Fibroblast of skin of right quadriceps (primary cell): ENCODE measurements around the gene FAM185A.
"Not testable (repeated sequence)": the region's sequence is repeated elsewhere in the genome, so short reads cannot be mapped to it uniquely, and the experiment has no call there.

ENCODE experiments used
- DNase-seq: peaks from one replicate; pipeline ENCODE4 v3.0.0-alpha.2; 2013

Gene FAM185A

GRCh38 chr7:102748605-102749444 is at the start of gene FAM185A:
FAM185A (plus strand) TSS chr7:102748999; CDS start chr7:102749208, 209 bp downstream.
- peak; percentile 99 for DNase-seq

- peak; percentile 5 for DNase-seq
Observed at GRCh38 chr7:102713011-102713690, 35.6 kb upstream of the FAM185A start.

- DNase-seq, result not testable (repeated sequence)
Observed at GRCh38 chr7:102713691-102714080, 35.1 kb upstream of the FAM185A start.

- peak; percentile 5 for DNase-seq
Observed at GRCh38 chr7:102714774-102715522, 33.9 kb upstream of the FAM185A start.

GRCh38 chr7:102715718-102716117 is 33.1 kb upstream of the FAM185A start:
- not testable (repeated sequence) for DNase-seq

- DNase-seq, result peak; percentile 39
Observed at GRCh38 chr7:102718491-102718890, 30.3 kb upstream of the FAM185A start.

GRCh38 chr7:102726170-102726569 is 22.6 kb upstream of the FAM185A start:
- not testable (repeated sequence) for DNase-seq

GRCh38 chr7:102729670-102730069 is 19.1 kb upstream of the FAM185A start:
- DNase-seq, result not testable (repeated sequence)

GRCh38 chr7:102730431-102730830 is 18.4 kb upstream of the FAM185A start:
- not testable (repeated sequence) for DNase-seq

- DNase-seq, result not testable (repeated sequence)
Observed at GRCh38 chr7:102742002-102742771, 6.6 kb upstream of the FAM185A start.

GRCh38 chr7:102743861-102744260 is 4.9 kb upstream of the FAM185A start:
- not testable (repeated sequence) for DNase-seq

GRCh38 chr7:102745494-102746288 is 3.1 kb upstream of the FAM185A start:
- DNase-seq, result not testable (repeated sequence)

GRCh38 chr7:102749445-102749786 is 617 bp downstream of the FAM185A start:
- not testable (repeated sequence) for DNase-seq

GRCh38 chr7:102758227-102758626 is 9.4 kb downstream of the FAM185A start:
- not testable (repeated sequence) for DNase-seq

GRCh38 chr7:102759934-102760333 is 11.1 kb downstream of the FAM185A start:
- DNase-seq, result not testable (repeated sequence)

- not testable (repeated sequence) for DNase-seq
Observed at GRCh38 chr7:102761234-102761633, 12.4 kb downstream of the FAM185A start.

GRCh38 chr7:102763295-102763905 is 14.6 kb downstream of the FAM185A start:
- DNase-seq, result not testable (repeated sequence)

GRCh38 chr7:102769657-102770192 is 20.9 kb downstream of the FAM185A start:
- DNase-seq, result not testable (repeated sequence)

GRCh38 chr7:102770467-102770866 is 21.7 kb downstream of the FAM185A start:
- not testable (repeated sequence) for DNase-seq

- DNase-seq, result not testable (repeated sequence)
Observed at GRCh38 chr7:102776217-102776616, 27.4 kb downstream of the FAM185A start.

- DNase-seq, result not testable (repeated sequence)
Observed at GRCh38 chr7:102778663-102779062, 29.9 kb downstream of the FAM185A start.
